Activated T-helper 1 cell treated with anti-CD3 and anti-CD28 coated beads, Interleukin-12 subunit alpha, Interleukin-12 subunit beta, Interleukin-2, Interleukin-4 antibody, amounts not matched to agents 30 ng/mL and 10 ng/mL and 1 ng/mL, durations not matched to agents 14 hours and 24 hours and 36 hours (primary cell): Measurements from ENCODE around the gene NPPB. TPM values are rescaled to one million over a fixed set of nuclear protein-coding genes. Genes with fewer than 3 reads are reported as not detected.

Source experiments
- DNase-seq: peaks from one replicate; pipeline ENCODE4 v3.0.0; 2021; ENCODE audit warnings: low spot score
- H3K27ac Mint-ChIP-seq: one replicate; pipeline ENCODE4 v1.8.0; 2021; ENCODE audit warnings: mild to moderate bottlenecking, mixed read lengths
- H3K27me3 Mint-ChIP-seq: one replicate; pipeline ENCODE4 v1.8.0; 2022; ENCODE audit warnings: mild to moderate bottlenecking, moderate library complexity, mixed read lengths; ENCODE audit not compliant: insufficient read depth
- H3K36me3 Mint-ChIP-seq: one replicate; pipeline ENCODE4 v1.8.0; 2021; ENCODE audit warnings: low read depth, mixed read lengths
- H3K4me1 Mint-ChIP-seq: one replicate; pipeline ENCODE4 v1.8.0; 2021; ENCODE audit warnings: low read depth, mixed read lengths
- H3K4me3 Mint-ChIP-seq: one replicate; pipeline ENCODE4 v1.8.0; 2021; ENCODE audit warnings: mild to moderate bottlenecking, moderate library complexity, mixed read lengths
- H3K9me3 Mint-ChIP-seq: one replicate; pipeline ENCODE4 v1.8.0; 2021; ENCODE audit warnings: mixed read lengths
- intact Hi-C: fragments of 100-400 bp; cut with micrococcal nuclease; formaldehyde crosslinking; loops from one replicate; pipeline ENCODE4 v1.15.1; 2024
- total RNA-seq: library from RNA; stranded (reverse); gene quantifications from 2 replicates; pipeline ENCODE4 v1.2.3, GENCODE V29; 2022

NPPB gene
- total RNA-seq, 1 donor from 2014 or later: not detected

GRCh38 chr1:11842154-11843041 is 16.3 kb downstream of the NPPB start:
- Mint-ChIP-seq H3K36me3 (peaks cover 32% of the 10 kb centered on the region), H3K27me3 (no peaks in the 10 kb centered on the region), H3K4me1 (peaks cover 4% of the 10 kb centered on the region), H3K4me3 (no peak overlapping the region), H3K9me3 (no peaks in the 10 kb centered on the region), H3K27ac (no peak overlapping the region)
- DNase-seq: no peak
- intact Hi-C loops: no loop called here

GRCh38 chr1:11841245-11842153 is 17.2 kb downstream of the NPPB start:
- intact Hi-C loops: no loop called here
- H3K27ac Mint-ChIP-seq: no peak overlapping the region
- H3K4me3 Mint-ChIP-seq: no peak overlapping the region
- H3K9me3 Mint-ChIP-seq: no peaks in the 10 kb centered on the region
- H3K27me3 Mint-ChIP-seq: no peaks in the 10 kb centered on the region
- no peak for DNase-seq
- peaks cover 33% of the 10 kb centered on the region for H3K36me3 Mint-ChIP-seq
- H3K4me1 Mint-ChIP-seq: peaks cover 4% of the 10 kb centered on the region

- intact Hi-C loops: no loop called here
- H3K36me3 Mint-ChIP-seq: peaks cover 32% of the 10 kb centered on the region
- H3K4me1 Mint-ChIP-seq: no peaks in the 10 kb centered on the region
- H3K27ac Mint-ChIP-seq: no peak overlapping the region
- DNase-seq: no peak
- H3K27me3 Mint-ChIP-seq: no peaks in the 10 kb centered on the region
- H3K9me3 Mint-ChIP-seq: no peaks in the 10 kb centered on the region
- H3K4me3 Mint-ChIP-seq: no peak overlapping the region
These were observed 18.7 kb downstream of the NPPB start for GRCh38 chr1:11839727-11840705.

- DNase-seq: peak; percentile 63
- Mint-ChIP-seq H3K9me3 (no peaks in the 10 kb centered on the region), H3K4me1 (no peaks in the 10 kb centered on the region), H3K36me3 (peaks cover 32% of the 10 kb centered on the region), H3K27me3 (no peaks in the 10 kb centered on the region), H3K27ac (no peak overlapping the region), H3K4me3 (no peak overlapping the region)
- intact Hi-C loops: loop anchor here (1.0 kb wide), 2 partner anchors 56 to 69 kb away; no protein-coding TSS in a partner anchor
These were observed 20.1 kb downstream of the NPPB start for GRCh38 chr1:11838349-11839272.

DNA sequence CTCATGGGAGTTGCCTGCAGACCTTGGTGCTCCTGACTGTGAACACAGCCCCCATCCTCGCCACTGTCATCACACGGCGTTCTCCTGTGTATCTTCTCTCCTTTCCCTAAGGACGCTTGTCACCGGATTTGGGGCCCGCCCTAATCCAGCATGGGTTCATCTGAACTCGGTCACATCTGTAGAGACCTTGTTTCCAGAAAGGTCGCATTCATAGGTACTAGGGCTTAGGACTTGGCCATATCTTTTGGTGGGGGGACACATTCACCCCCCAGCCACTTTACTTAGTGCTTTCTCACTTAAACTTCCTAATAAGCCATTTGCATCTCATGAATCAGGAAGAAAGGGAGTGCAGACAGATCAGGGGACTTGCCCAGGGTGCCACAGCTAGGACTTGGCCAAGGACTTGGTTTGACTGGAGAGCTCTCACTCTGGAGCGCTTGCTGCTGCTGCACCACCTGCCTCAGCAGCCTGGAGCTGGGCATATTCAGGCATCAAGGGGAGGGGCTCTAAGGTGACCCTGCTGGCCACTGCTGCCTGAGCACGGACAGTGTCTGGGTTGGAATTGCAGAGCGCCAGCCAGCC is 20.9 kb downstream of the NPPB start:
- intact Hi-C loops: loop anchor here (1.0 kb wide), 2 partner anchors 56 to 69 kb away; no protein-coding TSS in a partner anchor
- Mint-ChIP-seq H3K9me3 (no peaks in the 10 kb centered on the region), H3K4me3 (no peak overlapping the region), H3K4me1 (no peaks in the 10 kb centered on the region), H3K36me3 (peaks cover 31% of the 10 kb centered on the region), H3K27ac (no peak overlapping the region), H3K27me3 (no peaks in the 10 kb centered on the region)
- DNase-seq: no peak

DNA sequence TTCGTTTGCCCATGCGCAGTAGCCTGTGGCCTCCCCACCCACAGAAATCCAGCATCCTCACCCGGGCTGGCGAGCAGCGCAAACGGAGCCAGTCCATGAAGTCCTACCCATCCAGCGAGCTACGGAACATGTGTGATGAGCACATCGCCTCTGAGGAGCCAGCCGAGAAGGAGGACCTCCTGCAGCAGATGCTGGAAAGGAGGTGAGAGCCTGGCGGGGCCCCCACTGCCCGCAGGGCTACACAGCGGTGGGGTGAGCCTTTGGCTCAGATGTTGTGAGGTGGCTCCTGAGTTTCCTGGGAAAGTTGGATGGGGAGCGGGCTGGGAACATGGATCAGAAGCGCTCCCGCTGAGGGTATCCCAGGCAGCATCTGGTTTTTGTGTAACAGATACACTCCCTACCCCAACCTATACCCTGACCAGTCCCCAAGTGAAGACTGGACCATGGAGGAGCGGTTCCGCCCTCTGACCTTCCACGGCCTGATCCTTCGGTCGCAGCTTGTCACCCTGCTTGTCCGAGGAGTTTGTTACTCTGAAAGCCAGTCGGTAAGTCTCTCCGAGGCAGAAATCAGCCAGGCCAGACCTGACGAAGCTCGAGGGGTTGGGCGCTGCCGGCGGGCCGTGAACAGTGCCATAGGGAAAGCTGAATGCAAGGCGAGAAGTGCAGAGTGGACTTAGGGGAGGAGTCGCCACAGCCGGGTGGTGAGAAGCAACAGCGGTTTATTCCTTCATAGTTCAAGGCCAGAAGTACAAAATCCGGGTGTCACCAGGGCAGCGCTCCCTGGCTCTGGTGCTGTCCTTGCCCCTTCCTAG is 21.6 kb downstream of the NPPB start:
- Mint-ChIP-seq H3K36me3 (peaks cover 29% of the 10 kb centered on the region), H3K27me3 (no peaks in the 10 kb centered on the region), H3K27ac (no peak overlapping the region), H3K4me3 (no peak overlapping the region), H3K4me1 (no peaks in the 10 kb centered on the region), H3K9me3 (no peaks in the 10 kb centered on the region)
- intact Hi-C loops: no loop called here
- no peak for DNase-seq

GRCh38 chr1:11835441-11836225 is 23.1 kb downstream of the NPPB start:
- Mint-ChIP-seq H3K27me3 (no peaks in the 10 kb centered on the region), H3K9me3 (no peaks in the 10 kb centered on the region), H3K36me3 (peaks cover 26% of the 10 kb centered on the region), H3K4me3 (no peak overlapping the region), H3K4me1 (no peaks in the 10 kb centered on the region), H3K27ac (no peak overlapping the region)
- intact Hi-C loops: no loop called here
- DNase-seq: no peak

DNA sequence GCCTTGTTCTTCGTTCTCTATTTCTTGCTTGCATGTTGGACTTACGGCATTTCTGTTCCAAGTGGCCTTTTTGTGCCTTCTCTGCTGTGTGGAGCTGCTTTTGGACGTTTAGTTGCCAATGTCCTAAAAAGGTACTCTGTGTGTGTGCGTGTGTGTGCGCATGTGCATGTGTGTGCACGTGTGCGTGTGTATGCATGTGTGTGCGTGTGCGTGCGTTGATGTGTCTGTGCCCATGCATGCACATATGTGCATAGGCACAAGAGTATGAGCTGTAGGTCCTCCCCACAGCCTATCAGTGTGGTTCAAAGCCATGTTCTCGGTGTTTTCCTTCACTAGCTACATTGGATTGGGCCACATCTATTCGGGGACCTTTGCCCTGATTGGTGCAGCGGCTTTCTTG is 24.8 kb downstream of the NPPB start:
- Mint-ChIP-seq H3K27me3 (no peaks in the 10 kb centered on the region), H3K27ac (no peak overlapping the region), H3K4me3 (no peak overlapping the region), H3K4me1 (no peaks in the 10 kb centered on the region), H3K36me3 (peaks cover 20% of the 10 kb centered on the region), H3K9me3 (no peaks in the 10 kb centered on the region)
- intact Hi-C loops: no loop called here
- DNase-seq: no peak

DNA sequence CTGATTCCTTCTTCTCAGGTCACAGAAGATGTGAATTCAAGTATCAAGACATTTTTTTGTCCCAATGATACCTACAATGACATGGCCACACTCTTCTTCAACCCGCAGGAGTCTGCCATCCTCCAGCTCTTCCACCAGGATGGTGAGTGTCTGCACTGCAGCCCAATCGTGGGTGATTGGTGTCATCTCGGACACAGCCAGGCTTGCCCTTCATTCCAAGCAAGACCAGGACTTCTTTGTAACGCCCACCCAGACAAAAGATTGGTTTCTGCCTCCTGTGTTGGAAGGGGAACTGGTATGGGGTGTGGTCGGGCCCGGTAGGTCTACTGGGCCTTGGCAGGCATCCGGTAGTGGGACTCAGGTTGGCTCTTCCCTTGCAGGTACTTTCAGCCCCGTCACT is 25.2 kb downstream of the NPPB start:
- DNase-seq: no peak
- intact Hi-C loops: no loop called here
- Mint-ChIP-seq H3K27ac (no peak overlapping the region), H3K4me1 (no peaks in the 10 kb centered on the region), H3K4me3 (no peak overlapping the region), H3K36me3 (peaks cover 17% of the 10 kb centered on the region), H3K27me3 (no peaks in the 10 kb centered on the region), H3K9me3 (no peaks in the 10 kb centered on the region)

- Mint-ChIP-seq H3K4me3 (no peak overlapping the region), H3K27me3 (no peaks in the 10 kb centered on the region), H3K36me3 (peaks cover 13% of the 10 kb centered on the region), H3K9me3 (no peaks in the 10 kb centered on the region), H3K4me1 (no peaks in the 10 kb centered on the region), H3K27ac (no peak overlapping the region)
- DNase-seq: no peak
- intact Hi-C loops: no loop called here
These were observed 26.6 kb downstream of the NPPB start for GRCh38 chr1:11831945-11832725.
